NCI-H2196 (cell line): Measurements from ENCODE around the gene SLC35G3.
"Not testable (repeated sequence)": the region's sequence is repeated elsewhere in the genome, so short reads cannot be mapped to it uniquely, and the experiment has no call there.

Experiments
- DNase-seq: peaks from one replicate; lab custom pipeline; 2025; ENCODE audit not compliant: unreplicated experiment; lab: John Stamatoyannopoulos, UW

SLC35G3 gene

GRCh38 chr17:35194001-35194400 lies at the start of gene SLC35G3:
Gene SLC35G3, minus strand, starts transcription at chr17:35194393. Its CDS starts 86 bp downstream, at chr17:35194307.
- DNase-seq, result not testable (repeated sequence)

GRCh38 chr17:35243561-35244340 lies 49.6 kb upstream of the SLC35G3 start:
- no peak for DNase-seq

- peak; percentile 57 for DNase-seq
Measured at GRCh38 chr17:35242805-35243560, 48.8 kb upstream of the SLC35G3 start, which contains the start of gene SLFN5. Gene SLFN5, plus strand, starts transcription at chr17:35243072. Its CDS starts 15,619 bp downstream, at chr17:35258691.

GRCh38 chr17:35242158-35242804 lies 48.1 kb upstream of the SLC35G3 start:
- DNase-seq, result peak; percentile 53

GRCh38 chr17:35241520-35241919 lies 47.3 kb upstream of the SLC35G3 start:
- no peak for DNase-seq

- no peak for DNase-seq
Measured at GRCh38 chr17:35240861-35241260, 46.7 kb upstream of the SLC35G3 start.

- no peak for DNase-seq
Measured at GRCh38 chr17:35239823-35240222, 45.6 kb upstream of the SLC35G3 start.

- DNase-seq, result no peak
Measured at GRCh38 chr17:35238821-35239220, 44.6 kb upstream of the SLC35G3 start.

GRCh38 chr17:35236821-35237220 lies 42.6 kb upstream of the SLC35G3 start:
- DNase-seq, result no peak

GRCh38 chr17:35235917-35236316 lies 41.7 kb upstream of the SLC35G3 start:
- no peak for DNase-seq

- no peak for DNase-seq
Measured at GRCh38 chr17:35235289-35235688, 41.1 kb upstream of the SLC35G3 start.

- not testable (repeated sequence) for DNase-seq
Measured at GRCh38 chr17:35234315-35234714, 40.1 kb upstream of the SLC35G3 start.

- no peak for DNase-seq
Measured at GRCh38 chr17:35229638-35230037, 35.4 kb upstream of the SLC35G3 start.

- no peak for DNase-seq
Measured at GRCh38 chr17:35227546-35227945, 33.4 kb upstream of the SLC35G3 start.

GRCh38 chr17:35224436-35224835 lies 30.2 kb upstream of the SLC35G3 start:
- DNase-seq, result no peak

- DNase-seq, result no peak
Measured at GRCh38 chr17:35222452-35222851, 28.3 kb upstream of the SLC35G3 start.

- no peak for DNase-seq
Measured at GRCh38 chr17:35218915-35219314, 24.7 kb upstream of the SLC35G3 start.

- no peak for DNase-seq
Measured at GRCh38 chr17:35217107-35217506, 22.9 kb upstream of the SLC35G3 start.

GRCh38 chr17:35214631-35215273 lies 20.6 kb upstream of the SLC35G3 start:
- no peak for DNase-seq

GRCh38 chr17:35214192-35214591 lies 20.0 kb upstream of the SLC35G3 start:
- no peak for DNase-seq

- DNase-seq, result no peak
Measured at GRCh38 chr17:35213412-35213940, 19.3 kb upstream of the SLC35G3 start.
